ENCODE data around the gene AFF2. TPM values are rescaled to one million over a fixed set of nuclear protein-coding genes. Genes with fewer than 3 reads are reported as not detected.

AFF2 gene
- total RNA-seq, 3 donors from 2014 or later (not counting 1 experiment from before 2014, with no cell fraction given) = 0.24 to 4.8 (median 0.79) TPM

- no peaks in the 10 kb centered on the region for H3K27me3 Mint-ChIP-seq (ENCODE audit: low read depth in 2 of 2)
- WGBS (ENCODE audit: insufficient coverage) = 92% methylated on average over 3 of the region's 4 CpGs
- H3K27ac Mint-ChIP-seq = no peak overlapping the region
- ATAC-seq = no peak
- Histone ChIP-seq H3K9me3 (ENCODE audit: control insufficient read depth, insufficient read depth, low read length) (no peaks in the 10 kb centered on the region), H3K27ac (ENCODE audit: low read length) (no peak overlapping the region), H3K36me3 (ENCODE audit: control insufficient read depth, insufficient read depth, low read length) (no peaks in the 10 kb centered on the region), H3K4me3 (ENCODE audit: low read length) (no peak overlapping the region), H3K4me1 (ENCODE audit: control insufficient read depth, insufficient read depth, low read length) (no peaks in the 10 kb centered on the region), H3K27me3 (ENCODE audit: control insufficient read depth, insufficient read depth, low read length) (no peaks in the 10 kb centered on the region)
- H3K4me3 Mint-ChIP-seq = no peak overlapping the region
- H3K9me3 Mint-ChIP-seq = no peaks in the 10 kb centered on the region
- DNase-seq = no peak
- intact Hi-C loops (cut with micrococcal nuclease) = no loop called here
- no peaks in the 10 kb centered on the region for H3K4me1 Mint-ChIP-seq
- TF ChIP-seq CTCF (IDR thresholded peaks at IDR 0.05) = no peak
- H3K36me3 Mint-ChIP-seq = no peaks in the 10 kb centered on the region
Measured at GRCh38 chrX:148715361-148715760, 214.9 kb downstream of the AFF2 start.

- Mint-ChIP-seq H3K27ac (no peak overlapping the region), H3K36me3 (no peaks in the 10 kb centered on the region), H3K9me3 (no peaks in the 10 kb centered on the region), H3K4me1 (no peaks in the 10 kb centered on the region), H3K4me3 (no peak overlapping the region), H3K27me3 (ENCODE audit: low read depth in 2 of 2) (no peaks in the 10 kb centered on the region)
- ATAC-seq (no peak), DNase-seq (no peak)
- Histone ChIP-seq H3K27ac (ENCODE audit: low read length) (no peak overlapping the region), H3K36me3 (ENCODE audit: control insufficient read depth, insufficient read depth, low read length) (no peaks in the 10 kb centered on the region), H3K4me3 (ENCODE audit: low read length) (no peak overlapping the region), H3K9me3 (ENCODE audit: control insufficient read depth, insufficient read depth, low read length) (no peaks in the 10 kb centered on the region), H3K4me1 (ENCODE audit: control insufficient read depth, insufficient read depth, low read length) (no peaks in the 10 kb centered on the region), H3K27me3 (ENCODE audit: control insufficient read depth, insufficient read depth, low read length) (no peaks in the 10 kb centered on the region)
- TF ChIP-seq CTCF (IDR thresholded peaks at IDR 0.05) = no peak
- intact Hi-C loops (cut with micrococcal nuclease) = no loop called here
- 69% methylated on average over 2 of the region's 3 CpGs for WGBS (ENCODE audit: insufficient coverage)
Measured at GRCh38 chrX:148722966-148723365, 222.5 kb downstream of the AFF2 start.

GRCh38 chrX:148723551-148723950 lies 223.1 kb downstream of the AFF2 start:
- Mint-ChIP-seq H3K27me3 (ENCODE audit: low read depth in 2 of 2) (peaks cover 0 to 2% of the 10 kb centered on the region in 2 donors), H3K4me1 (no peaks in the 10 kb centered on the region), H3K36me3 (no peaks in the 10 kb centered on the region), H3K27ac (no peak overlapping the region), H3K4me3 (no peak overlapping the region), H3K9me3 (no peaks in the 10 kb centered on the region)
- Histone ChIP-seq H3K27ac (ENCODE audit: low read length) (no peak overlapping the region), H3K36me3 (ENCODE audit: control insufficient read depth, insufficient read depth, low read length) (no peaks in the 10 kb centered on the region), H3K9me3 (ENCODE audit: control insufficient read depth, insufficient read depth, low read length) (no peaks in the 10 kb centered on the region), H3K4me1 (ENCODE audit: control insufficient read depth, insufficient read depth, low read length) (no peaks in the 10 kb centered on the region), H3K27me3 (ENCODE audit: control insufficient read depth, insufficient read depth, low read length) (no peaks in the 10 kb centered on the region), H3K4me3 (ENCODE audit: low read length) (no peak overlapping the region)
- no peak for ATAC-seq
- intact Hi-C loops (cut with micrococcal nuclease) = no loop called here
- TF ChIP-seq CTCF (IDR thresholded peaks at IDR 0.05) = no peak
- DNase-seq = no peak
- WGBS (ENCODE audit: insufficient coverage) = 100% methylated on average over 2 of the region's 2 CpGs

GRCh38 chrX:148728901-148729300 lies 228.5 kb downstream of the AFF2 start:
- Histone ChIP-seq H3K27me3 (ENCODE audit: control insufficient read depth, insufficient read depth, low read length) (no peaks in the 10 kb centered on the region), H3K9me3 (ENCODE audit: control insufficient read depth, insufficient read depth, low read length) (no peaks in the 10 kb centered on the region), H3K4me3 (ENCODE audit: low read length) (no peak overlapping the region), H3K4me1 (ENCODE audit: control insufficient read depth, insufficient read depth, low read length) (no peaks in the 10 kb centered on the region), H3K36me3 (ENCODE audit: control insufficient read depth, insufficient read depth, low read length) (no peaks in the 10 kb centered on the region), H3K27ac (ENCODE audit: low read length) (no peak overlapping the region)
- H3K4me1 Mint-ChIP-seq = no peaks in the 10 kb centered on the region
- DNase-seq (no peak), ATAC-seq (no peak)
- no peak for TF ChIP-seq CTCF (IDR thresholded peaks at IDR 0.05)
- WGBS (ENCODE audit: insufficient coverage) = 84% methylated on average over 4 of the region's 5 CpGs
- H3K27me3 Mint-ChIP-seq (ENCODE audit: low read depth in 2 of 2) = peaks cover 0 to 9% of the 10 kb centered on the region in 2 donors
- intact Hi-C loops (cut with micrococcal nuclease) = no loop called here
- H3K36me3 Mint-ChIP-seq = no peaks in the 10 kb centered on the region
- H3K9me3 Mint-ChIP-seq = peaks cover 2 to 4% of the 10 kb centered on the region in 2 donors
- no peak overlapping the region for H3K4me3 Mint-ChIP-seq
- no peak overlapping the region for H3K27ac Mint-ChIP-seq
